ENCODE measurements around the gene CCDC12.

CCDC12 gene

DNA sequence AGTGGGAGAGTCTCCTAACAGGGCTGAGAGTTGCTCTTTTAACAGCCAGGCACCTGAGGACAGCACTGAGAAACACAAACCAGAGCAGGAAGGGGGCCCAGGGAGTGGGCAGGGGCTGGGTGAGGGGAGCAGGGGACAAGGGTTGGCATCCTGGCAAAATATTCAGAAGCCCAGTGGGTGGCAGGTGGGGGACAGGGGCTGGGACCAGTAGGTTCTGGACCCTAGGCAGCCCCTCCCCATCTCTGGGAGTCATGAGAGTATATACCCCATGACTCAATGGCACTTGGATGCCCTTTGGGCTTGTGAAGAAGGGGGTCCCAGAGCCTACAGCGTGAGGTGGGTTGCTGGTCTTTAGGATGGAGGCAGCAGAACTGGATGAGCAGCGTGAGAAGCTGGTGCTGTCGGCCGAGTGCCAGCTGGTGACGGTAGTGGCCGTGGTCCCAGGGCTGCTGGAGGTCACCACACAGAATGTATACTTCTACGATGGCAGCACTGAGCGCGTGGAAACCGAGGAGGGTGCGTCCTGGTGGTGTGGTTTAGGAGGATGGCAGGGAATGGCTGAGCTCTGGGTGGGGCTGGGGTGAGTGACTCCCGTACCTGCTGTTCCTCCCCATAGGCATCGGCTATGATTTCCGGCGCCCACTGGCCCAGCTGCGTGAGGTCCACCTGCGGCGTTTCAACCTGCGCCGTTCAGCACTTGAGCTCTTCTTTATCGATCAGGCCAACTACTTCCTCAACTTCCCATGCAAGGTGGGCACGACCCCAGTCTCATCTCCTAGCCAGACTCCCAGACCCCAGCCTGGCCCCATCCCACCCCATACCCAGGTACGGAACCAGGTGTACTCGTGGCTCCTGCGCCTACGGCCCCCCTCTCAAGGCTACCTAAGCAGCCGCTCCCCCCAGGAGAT is 27.2 kb upstream of the CCDC12 start:
- H3K4me3 ChIP-seq, result no peak overlapping the region
- H3K27ac ChIP-seq, result no peak overlapping the region
- DNase-seq (ENCODE audit: low spot score), result no peak
- TF ChIP-seq CTCF (IDR thresholded peaks at IDR 0.05), result no peak

GRCh38 chr3:47003056-47003410 is 26.5 kb upstream of the CCDC12 start:
- Histone ChIP-seq H3K4me3 (no peak overlapping the region), H3K27ac (no peak overlapping the region)
- DNase-seq (ENCODE audit: low spot score), result no peak
- TF ChIP-seq CTCF (IDR thresholded peaks at IDR 0.05), result no peak

GRCh38 chr3:47002171-47003055 is 25.9 kb upstream of the CCDC12 start:
- H3K27ac ChIP-seq, result no peak overlapping the region
- no peak for TF ChIP-seq CTCF (IDR thresholded peaks at IDR 0.05)
- no peak for DNase-seq (ENCODE audit: low spot score)
- H3K4me3 ChIP-seq, result no peak overlapping the region

- no peak for DNase-seq (ENCODE audit: low spot score)
- Histone ChIP-seq H3K27ac (no peak overlapping the region), H3K4me3 (no peak overlapping the region)
- no peak for TF ChIP-seq CTCF (IDR thresholded peaks at IDR 0.05)
Observed at GRCh38 chr3:47001731-47002170, 25.2 kb upstream of the CCDC12 start.

DNA sequence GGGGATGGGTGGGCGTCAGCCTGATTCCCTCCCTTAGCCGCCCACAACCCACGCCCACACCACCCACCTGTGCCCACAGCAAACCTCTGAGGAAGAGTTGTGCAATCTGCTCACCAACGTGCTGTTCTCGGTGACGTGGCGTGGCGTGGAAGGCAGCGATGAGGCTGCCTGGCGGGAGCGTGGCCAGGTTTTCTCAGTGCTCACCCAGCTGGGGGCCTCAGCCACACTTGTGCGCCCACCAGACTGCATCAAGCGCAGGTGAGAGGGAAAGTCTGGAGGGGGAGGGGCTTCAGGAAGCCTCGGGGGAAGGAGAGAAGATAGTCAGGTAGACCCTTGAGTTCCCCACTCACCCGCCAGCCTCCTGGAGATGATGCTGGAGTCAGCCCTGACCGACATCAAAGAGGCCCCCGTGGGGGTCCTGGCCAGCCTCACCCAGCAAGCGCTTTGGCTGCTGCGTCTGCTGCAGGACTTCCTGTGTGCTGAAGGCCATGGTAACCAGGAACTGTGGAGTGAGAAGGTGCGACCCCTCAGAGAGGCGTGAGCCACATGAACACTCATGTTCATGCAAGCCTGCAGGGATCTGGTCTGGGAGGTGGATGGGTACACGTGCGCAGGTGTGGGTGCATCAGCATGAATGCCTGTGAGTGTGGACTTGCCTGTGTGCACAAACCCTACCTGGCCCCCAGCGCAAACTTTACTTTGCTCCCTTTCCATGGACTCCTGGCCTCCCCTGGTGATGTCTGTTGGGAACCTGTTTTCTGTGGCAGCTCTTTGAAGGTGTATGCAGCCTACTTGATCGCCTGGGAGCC is 24.6 kb upstream of the CCDC12 start:
- Histone ChIP-seq H3K4me3 (no peak overlapping the region), H3K27ac (no peak overlapping the region)
- no peak for DNase-seq (ENCODE audit: low spot score)
- no peak for TF ChIP-seq CTCF (IDR thresholded peaks at IDR 0.05)

- H3K27ac ChIP-seq, result no peak overlapping the region
- no peak for TF ChIP-seq CTCF (IDR thresholded peaks at IDR 0.05)
- DNase-seq (ENCODE audit: low spot score), result no peak
Observed at GRCh38 chr3:47000198-47000815, 23.8 kb upstream of the CCDC12 start.

More at GRCh38 chr3:47000198-47000815, 23.8 kb upstream of the CCDC12 start:
- H3K4me3 ChIP-seq, result no peak overlapping the region

All from coronary artery (tissue), 2 donors.